Activated T-cell treated with anti-CD3 and anti-CD28 coated beads for 4 hours (primary cell): ENCODE measurements around the gene HDAC4.

ENCODE experiments used
- DNase-seq: peaks from one replicate; pipeline ENCODE4 v3.0.0-alpha.2; 2020

HDAC4 gene

DNA sequence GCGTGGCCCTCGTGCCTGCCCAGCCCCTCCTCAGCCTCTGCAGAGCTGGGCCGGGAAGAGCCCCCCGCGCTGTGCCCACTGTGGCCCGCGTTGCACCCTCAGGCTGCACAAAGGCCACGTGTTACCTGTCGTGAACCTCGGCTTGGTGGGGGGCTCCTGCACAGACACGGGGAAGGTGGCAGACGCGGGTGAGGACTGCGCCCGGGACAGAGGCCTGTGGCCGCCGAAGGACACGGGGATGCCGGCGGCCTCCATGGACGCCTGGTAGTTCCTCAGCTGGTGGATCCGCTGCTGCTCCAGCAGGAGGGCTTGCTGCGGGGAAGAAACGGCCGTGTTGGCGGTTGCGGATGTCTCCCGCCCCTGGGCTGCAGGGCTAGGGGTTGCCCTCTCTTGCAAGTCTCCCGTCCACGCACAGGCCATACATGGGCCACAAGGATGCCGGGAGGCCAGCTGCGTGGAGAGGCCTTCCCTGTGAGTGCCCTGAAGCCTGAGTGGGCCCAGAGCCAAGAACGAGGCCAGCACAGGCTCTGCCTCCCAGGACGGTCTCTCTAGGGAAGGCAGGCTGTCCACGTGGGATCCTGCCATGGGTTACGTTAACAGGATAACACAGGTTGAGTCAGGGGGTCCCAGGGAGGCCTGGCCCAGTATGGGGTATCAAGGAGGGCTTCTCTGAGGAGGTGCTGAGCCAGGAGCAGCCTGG lies 289.3 kb downstream of the HDAC4 start:
- DNase-seq = no peak

DNA sequence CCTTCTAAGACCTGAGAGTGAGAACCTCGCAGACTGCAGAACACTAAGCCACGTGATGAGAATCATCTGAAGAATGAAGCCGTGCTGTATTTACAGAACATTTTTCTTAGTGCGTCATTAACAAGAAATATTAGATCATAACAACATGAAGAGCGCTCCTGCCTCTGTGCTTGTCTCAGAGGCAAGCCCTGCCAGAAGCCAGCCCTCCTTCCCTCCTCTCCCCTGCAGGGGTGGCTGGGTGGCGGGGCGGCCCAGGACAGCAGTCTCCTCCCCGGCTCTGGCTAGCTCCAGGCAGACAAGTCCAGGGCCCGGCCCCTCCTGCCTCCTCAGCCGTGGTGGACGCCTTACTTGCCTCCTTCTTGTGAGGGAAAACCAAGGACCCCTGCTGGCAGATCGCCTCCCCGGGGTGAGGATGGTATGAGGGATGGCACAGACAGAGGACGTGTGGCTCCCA lies 290.2 kb downstream of the HDAC4 start:
- DNase-seq = no peak

DNA sequence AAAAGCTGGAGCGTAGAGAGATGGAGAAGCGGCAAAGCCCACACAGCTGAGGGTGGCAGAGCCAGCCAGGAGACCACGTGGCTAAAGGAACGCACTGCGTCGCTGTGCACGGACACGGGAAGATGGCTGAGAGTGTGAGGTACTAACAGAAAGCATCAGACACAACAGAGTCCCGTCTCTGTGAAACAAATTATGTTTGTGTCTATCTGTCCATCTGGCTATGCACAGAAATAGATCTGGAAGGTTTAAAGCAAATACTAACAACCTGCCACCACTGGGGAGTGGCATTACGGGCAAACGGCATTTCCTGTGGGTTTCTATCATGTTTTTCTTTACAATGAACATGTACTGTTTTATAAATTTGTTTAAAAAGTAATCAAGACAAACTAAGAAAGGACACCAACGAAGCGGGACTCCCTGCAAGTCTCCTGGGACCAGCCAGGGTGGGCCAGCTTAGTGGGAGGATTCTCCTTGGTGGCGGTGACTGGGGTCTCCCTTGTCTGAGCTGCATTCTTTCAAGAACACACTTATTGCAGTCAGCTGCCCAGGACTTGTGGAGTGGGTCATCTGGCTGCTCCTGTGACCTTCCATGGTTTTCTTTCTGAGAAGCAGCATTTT lies 290.8 kb downstream of the HDAC4 start:
- DNase-seq = no peak

DNA sequence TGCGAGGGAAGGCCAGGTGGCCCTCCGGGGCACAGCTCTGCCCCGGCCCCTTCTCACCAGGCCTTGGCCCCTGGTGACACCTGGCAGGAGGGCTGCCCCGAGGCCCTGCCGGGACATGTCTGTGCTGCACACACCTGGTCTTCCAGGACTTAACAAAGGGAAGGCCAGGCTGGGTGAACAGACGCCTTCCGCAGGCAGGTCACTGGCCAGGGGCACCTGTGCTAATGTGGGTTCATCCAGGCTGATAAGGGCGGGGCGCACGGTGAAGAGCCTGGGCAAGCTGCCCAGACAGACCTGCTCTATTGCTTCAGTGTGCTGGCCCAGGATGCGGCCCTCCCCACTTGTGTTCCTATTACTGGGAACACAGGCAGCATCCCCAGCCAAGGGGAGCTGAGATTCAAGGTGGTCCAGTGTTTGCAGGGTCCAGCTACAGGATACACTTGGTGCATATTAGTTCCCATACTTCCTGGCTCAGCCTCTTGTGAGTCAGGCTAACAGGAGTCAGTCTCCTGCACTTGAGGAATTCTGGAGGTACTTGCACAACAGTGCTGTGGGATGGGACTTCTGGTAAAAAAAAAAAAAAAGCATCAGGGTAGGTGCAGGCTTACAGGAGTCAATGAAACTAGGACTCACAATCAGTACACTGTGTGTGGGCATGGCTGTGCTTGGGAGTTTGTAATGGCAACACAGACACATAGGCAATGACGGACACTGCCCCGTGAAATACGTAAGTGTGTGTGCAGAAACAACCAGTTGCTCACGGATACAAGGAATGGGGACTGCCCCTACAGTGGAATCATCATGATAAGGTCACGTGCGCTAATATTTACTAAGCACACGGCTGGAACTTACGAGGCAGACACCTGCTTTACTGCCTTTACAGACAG lies 291.5 kb downstream of the HDAC4 start:
- DNase-seq = no peak

DNA sequence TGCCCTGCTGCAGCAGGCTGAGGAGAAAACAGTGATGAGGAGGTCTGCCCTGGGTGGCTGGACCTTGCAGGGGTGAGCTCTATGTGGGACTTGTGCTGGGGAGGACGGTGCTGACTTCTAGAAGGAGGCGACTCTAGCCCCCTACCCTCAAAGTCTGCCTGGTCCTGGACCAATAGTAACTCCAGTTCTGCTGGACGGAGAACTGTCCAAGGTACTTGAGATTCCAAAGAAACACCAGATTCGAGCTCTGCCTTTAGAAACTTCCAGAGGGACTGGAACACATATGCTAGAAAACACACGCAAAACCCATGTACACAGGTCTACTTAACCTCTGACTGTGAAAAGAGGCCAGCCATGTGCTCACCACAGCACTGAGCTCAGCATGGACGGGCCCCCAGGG lies 292.4 kb downstream of the HDAC4 start:
- no peak for DNase-seq

DNA sequence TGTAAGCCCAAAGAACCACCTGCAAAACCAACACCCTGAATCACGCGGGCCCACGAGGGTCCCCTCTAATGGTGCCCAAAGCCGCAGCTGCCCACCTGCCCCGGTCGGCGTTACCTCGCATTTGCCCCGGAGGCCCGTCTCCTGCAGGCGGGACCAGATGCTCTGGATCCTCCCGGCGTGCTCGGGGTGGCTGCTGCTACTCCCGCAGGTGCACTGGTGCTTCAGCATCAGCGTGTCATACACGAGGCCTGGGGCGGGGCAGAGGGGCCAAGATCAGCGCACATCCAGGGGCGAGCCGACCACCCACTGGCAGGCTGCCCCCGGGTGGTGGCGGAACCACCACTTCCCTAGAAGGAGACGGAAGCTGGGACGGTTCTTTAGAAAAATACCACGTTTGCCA lies 292.9 kb downstream of the HDAC4 start:
- DNase-seq = no peak

DNA sequence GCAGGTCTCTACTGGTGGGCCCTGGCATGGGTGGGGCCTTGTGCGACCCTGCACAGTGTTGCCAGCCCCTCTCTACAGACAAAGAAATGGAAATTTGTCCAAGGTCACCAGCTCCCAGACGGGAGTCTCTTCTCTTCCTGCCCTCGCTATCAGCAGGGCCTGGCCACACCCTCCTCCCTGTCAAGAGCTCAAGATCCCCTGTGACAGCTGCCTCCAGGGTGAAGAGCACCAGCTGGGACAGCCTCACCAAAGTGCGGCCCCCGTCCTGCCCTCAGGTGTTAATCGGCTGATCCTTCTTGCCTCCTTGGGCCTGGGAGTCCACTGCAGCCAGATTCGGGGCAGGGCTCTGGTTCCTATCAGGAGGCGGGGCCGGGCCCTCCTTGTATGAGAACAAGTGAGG lies 293.9 kb downstream of the HDAC4 start:
- DNase-seq = no peak

DNA sequence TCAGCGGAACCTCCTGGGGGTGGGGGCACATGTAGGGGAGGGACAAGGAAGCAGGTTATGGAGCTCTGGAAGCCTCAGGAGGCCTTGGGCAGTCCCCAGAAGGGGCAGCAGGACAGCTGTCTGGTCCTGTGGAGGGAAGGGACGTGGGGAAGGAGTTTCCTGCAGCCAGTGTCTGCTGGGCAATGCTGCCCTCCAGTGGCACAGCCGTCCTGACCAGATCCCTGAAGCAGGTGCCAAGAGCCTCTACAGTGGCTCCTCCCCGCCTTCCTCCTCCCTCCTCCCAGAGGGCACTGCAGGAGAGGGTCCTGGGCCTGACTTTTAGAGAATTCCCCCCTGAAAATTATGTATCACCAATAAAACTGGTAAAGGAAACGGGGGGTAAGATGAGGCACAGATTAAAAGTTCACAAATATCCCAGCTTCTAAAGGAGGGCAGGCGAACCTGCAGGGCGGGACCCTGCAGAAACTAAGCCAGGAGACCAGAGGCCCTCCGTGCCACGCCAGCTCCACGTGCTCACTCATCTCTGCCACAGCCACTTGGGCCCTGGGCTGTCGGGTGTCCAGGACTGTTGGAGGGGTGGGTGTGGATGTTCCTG lies 294.4 kb downstream of the HDAC4 start:
- no peak for DNase-seq

DNA sequence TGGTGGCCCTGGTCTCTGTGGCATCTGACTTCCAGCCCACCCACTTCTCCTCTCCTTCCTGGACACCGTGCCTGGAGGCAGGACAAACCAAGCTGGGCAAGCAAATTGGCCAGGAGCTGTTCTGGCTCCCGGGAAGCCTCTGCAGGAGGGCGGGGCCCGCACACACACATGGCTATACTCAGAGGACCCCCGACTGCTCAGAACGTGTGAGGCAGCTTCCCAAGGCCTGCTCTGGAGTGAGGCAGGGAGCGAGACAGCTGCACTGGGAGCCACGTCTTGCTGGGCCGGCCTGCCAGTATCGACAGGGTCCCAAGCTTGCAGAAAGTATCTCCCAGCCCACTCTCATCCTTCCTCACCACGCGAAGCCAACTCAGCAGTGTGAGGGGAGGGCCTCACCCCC lies 295.6 kb downstream of the HDAC4 start:
- no peak for DNase-seq

DNA sequence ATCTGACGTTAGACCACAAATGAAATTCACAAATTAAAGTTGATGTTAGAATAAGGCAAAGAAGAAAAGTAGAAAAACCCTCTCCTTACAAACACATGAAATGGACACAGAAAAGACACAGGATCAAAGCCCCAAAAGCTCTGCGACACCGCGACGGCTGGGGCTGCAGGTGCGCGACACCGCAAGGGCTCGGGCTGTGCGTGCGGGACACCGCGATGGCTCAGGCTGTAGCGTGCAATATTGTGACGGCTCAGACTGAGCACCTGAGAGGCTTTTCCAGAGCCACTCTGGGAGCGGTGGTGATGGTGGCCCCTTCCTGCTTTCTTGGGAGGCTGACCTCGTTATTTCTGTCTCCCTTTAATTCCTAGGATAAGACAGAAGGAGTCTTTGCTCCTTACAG lies 296.0 kb downstream of the HDAC4 start:
- DNase-seq = no peak

DNA sequence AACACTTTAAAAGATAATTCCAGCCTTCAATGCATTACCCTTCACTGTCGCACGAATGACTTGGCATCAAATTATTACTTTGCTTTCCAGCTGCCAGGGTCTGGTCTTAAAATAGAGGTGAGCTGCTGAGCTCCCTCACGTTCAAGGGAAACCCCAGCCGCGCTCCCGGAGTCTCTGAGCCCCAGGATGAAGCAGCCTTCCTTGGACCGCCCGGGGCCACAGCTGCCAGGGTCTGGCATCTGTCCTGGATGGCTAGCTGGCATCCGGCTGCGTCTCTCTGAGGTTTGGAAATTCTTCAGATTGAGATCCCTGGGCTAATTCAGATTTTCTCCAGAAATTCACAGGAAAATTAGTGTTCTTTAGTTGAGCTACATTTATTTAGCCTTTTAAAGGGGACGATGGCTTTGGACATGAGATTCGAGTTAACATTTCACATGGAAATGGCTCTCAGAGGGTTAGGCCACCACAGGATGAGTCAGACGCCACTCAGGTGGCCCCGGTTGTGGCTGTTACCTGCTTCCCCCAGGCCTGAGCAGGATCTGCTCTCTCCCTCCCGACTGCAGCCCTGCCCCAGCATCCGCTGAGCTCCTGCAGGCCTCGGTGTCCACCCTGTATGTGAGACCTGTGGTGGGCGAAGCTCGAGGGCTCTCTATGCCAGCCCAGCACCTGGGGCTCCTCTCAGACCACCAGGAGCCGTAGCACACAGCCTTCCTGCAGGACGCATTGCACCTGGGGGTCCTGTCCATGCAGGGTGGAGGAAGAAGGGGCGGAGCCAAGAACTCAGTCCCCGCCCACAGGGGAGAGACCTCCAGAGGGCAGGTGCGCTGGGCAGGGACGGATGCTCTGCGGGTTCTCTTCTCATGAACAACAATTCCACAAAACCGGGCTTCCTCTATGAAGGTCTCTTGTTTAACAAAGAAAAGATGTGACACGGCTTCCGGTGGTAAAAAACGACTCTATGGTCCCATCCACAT lies 297.4 kb downstream of the HDAC4 start:
- no peak for DNase-seq

DNA sequence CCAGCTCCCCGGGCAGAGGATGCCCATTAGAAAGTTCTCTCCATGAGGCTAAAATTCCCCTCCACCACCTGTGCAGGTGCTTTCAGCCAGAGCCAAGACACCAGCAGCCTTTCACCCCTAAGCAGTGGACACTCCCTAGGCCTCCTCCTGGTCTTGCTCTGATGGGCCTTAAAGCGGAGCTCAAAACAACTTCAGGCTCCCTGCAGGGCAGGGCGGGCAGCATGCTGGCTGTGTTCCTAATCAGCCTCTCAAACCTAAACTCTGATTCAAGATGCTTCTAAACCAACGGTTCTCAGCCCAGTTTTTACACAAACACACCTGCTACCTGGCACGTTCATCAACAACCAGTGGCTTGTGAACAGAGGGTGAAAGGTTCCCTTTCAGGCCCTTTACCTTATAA lies 298.6 kb downstream of the HDAC4 start:
- no peak for DNase-seq

DNA sequence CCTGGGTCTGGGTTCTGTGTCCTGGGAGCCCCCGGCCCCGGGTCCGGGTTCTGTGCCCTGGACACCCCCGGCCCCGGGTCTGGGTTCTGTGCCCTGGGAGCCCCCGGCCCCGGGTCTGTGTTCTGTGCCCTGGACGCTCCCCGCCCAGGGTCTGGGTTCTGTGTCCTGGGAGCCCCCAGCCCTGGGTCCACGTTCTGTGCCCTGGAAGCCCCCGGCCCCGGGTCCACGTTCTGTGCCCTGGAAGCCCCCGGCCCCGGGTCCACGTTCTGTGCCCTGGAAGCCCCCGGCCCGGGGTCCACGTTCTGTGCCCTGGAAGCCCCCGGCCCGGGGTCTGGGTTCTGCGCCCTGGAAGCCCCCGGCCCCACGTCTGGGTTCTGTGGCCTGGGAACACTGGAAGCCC lies 299.0 kb downstream of the HDAC4 start:
- no peak for DNase-seq

DNA sequence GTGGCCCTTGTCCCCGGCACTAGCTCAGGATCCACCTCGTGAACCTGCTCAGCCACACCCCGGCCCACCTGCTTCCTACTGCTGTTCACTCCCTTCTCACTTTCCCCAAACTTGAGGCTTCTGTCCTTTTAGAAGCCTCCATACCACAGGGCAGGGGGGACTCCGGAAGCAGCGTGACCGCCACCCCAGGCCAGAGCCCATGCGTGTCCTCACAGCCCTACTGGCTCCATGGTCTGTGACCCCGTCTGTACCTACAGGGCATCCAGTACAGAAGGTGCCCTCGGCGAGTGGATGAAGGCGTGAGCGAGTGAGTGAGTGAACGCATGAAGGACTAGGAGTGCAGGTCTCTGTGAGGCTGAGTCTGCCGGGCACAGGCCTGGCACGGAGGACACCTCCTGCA lies 299.7 kb downstream of the HDAC4 start:
- no peak for DNase-seq

DNA sequence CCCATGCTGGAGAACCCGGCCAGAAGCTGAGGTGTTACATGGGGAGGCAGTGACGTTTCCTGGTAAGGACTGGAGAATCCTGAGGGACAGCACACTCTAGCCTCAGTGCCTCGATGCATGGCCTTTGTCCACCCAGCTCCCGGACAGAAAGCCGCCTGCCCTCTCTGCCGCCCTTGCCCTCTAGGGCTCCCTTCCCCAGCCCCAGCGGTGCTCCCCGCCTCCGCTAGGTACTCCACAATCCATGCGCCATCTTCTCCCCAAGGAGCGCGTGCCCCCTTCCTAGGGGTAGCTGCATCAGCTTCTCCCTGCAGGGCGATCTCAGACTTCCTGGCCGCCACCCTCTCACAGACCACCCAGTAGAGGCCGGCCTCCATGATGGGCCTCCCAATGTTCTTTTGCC lies 301.3 kb downstream of the HDAC4 start:
- DNase-seq = no peak

DNA sequence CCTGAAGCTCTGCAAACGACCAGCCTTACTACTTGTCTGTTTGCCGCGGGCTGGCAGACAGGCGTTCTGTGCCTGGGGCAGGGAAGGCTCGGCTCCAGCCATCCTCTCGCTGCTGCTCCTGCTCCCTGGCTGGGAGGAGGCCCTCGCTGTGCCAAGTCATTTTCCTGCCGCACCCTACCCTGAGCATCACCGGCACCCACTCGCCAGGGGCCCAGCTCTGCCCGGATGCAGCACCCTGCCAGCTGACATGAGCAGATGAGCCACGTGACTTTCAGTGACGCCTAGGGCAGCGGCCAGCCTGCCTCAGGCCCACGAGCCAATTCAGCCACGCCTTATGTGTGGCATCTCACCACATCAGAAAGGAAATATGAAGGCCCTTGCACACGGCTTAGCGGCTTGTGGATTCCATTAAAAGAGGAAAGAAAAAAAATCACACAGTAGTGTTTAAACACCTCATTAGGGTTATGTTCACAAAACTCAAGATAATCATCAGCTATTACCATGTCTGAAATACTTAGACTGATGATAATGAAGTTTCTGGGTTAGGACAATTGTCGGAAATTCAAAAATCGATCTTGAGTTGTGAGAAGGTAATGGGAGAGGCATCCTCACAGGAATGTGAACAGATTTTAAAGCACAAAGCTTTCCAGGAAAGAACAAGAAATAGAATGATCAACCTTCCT lies 302.4 kb downstream of the HDAC4 start:
- DNase-seq = no peak

DNA sequence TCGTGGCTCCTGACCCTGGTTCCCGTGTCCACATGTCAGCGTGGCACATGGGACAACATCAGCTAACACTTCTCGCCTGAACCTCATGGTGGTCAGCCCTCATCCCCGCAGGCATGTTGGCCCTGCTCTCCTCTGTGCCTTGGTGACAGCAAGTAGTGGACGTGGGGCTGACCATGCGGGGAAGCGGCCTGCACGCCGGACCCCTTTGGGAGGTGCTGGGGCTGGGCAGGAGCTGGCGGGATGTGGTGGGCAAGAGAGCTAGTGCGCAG lies 303.5 kb downstream of the HDAC4 start:
- DNase-seq = no peak

DNA sequence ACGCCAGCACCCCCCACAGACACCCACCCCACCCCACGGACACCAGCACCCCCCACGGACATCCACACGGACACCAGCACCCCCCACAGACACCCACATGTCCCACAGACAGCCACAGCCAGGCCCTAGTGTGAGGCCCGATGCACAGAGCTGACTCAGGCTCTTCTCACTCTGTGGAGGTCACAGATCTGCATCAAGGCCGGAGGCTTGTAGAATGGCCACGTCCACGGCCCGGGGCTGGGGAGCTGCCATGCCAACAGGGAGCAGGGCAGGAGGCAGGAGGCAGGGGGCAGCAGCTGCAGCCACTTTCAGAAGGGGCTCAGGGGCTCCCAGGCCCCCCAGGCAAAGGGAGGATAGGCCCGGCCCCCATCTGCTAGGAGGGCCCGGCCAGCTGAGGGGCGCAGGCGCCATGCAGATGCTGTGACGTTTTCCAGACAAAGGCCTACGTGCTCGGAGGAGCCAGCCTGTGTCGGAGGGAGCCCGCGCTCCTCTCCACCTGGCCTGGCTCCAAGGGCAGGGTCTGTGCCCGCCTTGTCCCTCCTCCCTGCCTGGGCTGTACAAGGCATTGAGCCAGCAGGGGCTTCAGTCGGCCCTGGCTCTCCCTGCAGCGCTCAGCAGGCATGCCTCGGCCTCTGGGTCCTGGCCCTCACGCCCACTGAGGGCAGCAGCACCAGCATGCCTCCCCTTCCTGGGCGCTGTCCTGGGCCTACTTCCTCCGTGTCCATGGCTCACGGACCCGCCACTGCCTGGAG lies 304.0 kb downstream of the HDAC4 start:
- DNase-seq = no peak

DNA sequence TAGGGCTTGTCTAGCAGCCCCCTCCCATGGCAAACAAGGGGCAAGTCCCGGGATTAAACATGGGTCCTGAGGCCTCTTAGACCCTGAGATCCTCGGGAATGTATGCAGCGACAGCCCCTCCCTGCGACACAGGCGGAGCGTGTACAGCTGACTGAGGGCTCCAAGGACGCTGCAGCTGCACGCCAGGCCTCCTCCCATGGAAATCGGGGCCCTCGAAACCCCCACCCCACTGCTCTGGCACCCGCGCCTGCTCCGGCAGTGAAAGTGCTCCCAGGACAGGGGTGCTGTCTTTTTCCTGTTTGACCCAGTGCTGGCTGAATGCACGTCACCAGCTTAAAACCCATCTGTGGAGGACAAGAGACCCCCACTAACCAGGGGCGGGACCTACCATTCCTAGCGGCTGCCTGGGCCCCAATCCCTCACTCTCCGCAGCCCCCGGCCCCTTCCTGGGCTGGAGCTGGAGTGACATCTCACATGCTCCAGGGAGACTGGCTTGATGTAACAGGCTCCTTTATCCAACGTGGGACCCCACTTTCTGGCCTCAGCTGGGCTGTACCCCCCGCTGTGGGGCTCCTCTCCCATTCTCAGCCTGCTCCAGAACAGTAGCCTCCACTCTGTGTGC lies 305.2 kb downstream of the HDAC4 start:
- no peak for DNase-seq

DNA sequence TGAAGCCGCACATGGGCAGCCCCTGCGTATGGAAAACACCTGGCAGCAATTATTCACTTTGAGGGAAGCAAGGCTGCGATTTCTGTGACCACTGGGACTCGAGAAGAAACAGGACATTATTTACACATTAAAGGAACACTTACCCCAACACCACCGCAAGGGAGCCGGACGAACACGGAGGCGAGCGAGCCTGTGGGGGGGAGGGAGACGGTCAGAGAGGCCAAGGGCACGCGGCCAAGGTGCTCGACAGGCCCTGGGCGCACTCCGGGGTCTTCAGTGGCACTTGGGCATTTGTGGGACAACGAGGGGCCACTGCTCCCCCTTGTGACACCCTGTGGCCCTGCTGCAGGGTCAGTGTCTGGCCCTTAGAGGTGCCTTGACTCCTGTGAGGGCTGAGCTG lies 306.0 kb downstream of the HDAC4 start:
- DNase-seq = no peak

DNA sequence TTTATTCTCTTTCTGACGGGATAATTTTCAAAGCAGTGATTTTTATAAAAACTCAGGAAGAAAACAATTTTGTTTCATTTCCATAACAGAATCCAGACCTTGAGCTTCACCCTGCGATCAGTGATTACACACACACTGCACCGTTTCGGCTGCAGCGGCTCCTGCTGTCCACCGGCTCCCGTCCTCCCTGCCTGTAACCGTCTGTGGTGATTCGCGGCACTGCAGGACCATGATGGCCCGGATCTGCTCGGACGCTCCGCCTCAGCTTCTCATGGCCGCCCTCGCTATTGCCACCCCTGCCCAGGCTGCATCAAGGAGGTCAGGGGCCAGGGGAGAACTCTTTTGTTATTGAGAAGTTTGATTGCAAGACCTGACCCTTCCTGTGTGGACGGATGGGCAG lies 306.9 kb downstream of the HDAC4 start:
- no peak for DNase-seq
